Subcutaneous adipose tissue (tissue), 4 donors: ENCODE data around the gene RETREG1. TPM values are rescaled to one million over a fixed set of nuclear protein-coding genes. Genes with fewer than 3 reads are reported as not detected.

Source experiments
- total RNA-seq, 4 donors: library from RNA; depleted of rRNA; stranded (reverse); fragments of >200 nt; gene quantifications; one replicate each; pipeline ENCODE4 v1.1.0, GENCODE V29; 2016
- TF ChIP-seq, protein P1 (sequence below): fragments of 450-650 bp; IDR thresholded peaks from one replicate; pipeline ENCODE4 v1.5.1; 2016; ENCODE audit warnings: low read depth, mild to moderate bottlenecking, control low read depth, antibody characterized with exemption, moderate library complexity

Gene RETREG1
- total RNA-seq, 4 donors from 2014 or later: 71.0 to 131 (median 91.7) TPM

DNA sequence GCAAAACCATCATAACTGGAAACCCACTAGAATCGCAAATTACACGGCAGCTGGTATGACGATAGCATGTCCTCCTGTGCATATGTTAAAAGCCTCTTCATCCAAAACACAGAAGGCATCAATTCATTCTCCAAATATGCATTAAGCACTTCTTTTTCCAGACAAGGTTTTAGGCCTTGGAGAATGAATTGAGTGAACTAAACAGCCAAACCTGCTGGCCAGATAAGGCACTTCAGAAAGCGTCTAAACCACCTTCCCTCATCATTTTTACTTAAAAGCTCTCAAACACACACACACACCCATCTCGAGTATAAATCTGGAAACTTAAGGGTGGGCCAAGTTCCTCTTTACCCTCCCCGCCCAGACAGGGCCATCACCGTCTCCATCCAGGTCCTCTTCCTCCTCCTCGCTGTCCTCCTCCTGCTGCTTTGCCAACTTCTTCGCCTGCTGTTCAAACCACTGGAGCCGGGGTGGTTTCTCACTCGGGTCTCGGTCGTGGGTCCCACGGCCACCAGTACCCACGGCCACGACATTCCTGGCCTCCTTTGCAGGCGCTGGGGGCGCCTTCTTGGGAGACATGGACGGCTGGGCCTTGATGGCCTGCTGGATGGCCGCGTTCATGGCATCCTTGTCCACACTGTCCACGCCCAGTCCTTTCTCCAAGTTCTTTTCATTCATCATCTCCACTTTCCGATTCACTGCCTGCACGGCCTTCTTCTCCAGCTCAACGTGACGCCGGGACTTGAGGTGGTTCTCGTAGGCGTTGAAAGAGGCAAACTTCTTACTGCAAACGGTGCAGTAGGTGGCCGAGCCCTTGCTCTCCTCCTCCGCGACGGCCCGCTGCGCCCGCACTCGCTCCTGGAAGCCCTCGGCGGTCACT lies 151.9 kb downstream of the RETREG1 start:
- TF ChIP-seq, protein P1, sequence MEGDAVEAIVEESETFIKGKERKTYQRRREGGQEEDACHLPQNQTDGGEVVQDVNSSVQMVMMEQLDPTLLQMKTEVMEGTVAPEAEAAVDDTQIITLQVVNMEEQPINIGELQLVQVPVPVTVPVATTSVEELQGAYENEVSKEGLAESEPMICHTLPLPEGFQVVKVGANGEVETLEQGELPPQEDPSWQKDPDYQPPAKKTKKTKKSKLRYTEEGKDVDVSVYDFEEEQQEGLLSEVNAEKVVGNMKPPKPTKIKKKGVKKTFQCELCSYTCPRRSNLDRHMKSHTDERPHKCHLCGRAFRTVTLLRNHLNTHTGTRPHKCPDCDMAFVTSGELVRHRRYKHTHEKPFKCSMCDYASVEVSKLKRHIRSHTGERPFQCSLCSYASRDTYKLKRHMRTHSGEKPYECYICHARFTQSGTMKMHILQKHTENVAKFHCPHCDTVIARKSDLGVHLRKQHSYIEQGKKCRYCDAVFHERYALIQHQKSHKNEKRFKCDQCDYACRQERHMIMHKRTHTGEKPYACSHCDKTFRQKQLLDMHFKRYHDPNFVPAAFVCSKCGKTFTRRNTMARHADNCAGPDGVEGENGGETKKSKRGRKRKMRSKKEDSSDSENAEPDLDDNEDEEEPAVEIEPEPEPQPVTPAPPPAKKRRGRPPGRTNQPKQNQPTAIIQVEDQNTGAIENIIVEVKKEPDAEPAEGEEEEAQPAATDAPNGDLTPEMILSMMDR: no peak

DNA sequence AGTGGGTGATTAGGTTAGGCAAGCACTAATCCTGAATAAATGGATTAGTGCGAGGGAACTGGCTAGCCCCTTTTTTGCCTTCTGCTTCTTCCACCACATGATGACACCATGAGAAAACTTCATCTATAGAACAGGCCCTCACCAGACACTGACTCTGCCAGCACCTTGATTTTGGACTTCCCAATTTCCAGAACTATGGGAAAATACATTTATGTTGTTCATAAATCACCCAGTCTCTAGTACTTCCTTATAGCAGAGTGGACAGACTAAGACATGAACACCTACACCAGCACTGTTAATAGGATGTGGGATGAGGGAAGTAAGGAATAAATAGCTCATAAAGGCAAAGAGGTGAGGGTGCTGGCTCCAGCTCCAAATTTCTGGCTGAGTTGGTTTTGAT lies 152.6 kb downstream of the RETREG1 start:
- TF ChIP-seq, protein P1: no peak

DNA sequence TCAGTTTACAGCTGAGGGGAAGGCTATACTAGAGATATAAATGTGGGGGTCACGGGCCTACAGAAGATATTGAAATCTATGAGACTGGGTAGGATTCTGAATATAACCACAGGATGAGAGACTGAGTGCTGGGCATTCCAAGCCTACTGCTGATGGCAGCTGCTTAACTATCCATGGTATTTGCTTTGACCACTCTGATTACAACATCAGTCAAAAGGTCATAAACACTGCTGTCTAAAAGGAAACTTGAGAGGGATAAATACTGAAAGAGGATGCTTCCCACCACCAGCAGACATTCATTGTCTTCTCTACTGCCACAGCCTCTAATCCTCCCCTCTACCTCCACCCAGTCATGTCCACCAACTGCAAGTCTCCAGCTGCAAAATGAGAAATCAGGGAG lies 155.0 kb downstream of the RETREG1 start:
- TF ChIP-seq, protein P1: no peak

DNA sequence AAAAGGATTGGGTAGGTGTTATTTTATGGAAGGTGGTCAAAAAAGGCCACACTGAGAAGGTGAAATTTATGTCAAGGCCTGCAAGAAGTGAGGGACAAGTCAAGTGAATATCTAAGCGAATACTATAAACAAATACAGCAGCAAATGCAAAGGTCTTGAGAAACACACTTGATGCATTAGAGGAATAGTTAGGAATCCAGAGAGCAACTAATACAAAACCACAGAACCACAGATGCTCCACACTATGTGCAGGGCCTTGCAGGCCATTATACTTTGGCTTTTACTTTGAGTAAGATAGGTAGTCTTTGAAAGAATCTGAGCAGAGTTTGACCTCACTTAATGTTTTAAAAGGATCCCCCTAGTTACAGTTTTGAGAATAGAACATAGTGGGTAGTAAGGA lies 155.8 kb downstream of the RETREG1 start:
- TF ChIP-seq, protein P1: no peak

DNA sequence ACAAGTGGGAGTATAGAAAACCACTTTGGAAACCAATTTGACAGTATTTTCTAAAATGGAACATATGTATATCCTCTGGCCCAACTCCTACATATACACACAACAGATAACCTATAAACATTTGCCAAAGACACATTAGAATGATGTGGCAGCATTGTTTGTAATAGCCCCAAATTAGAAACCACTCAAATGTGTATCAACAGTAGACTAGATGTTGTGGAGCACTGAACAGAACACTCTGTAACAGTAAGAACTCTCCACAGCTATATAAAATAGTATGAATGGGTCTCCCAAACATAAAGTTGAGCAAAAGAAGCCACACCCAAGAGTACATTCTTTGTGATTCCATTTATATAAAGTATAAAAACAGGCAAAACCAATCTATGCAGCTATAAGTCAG lies 157.3 kb downstream of the RETREG1 start:
- TF ChIP-seq, protein P1: no peak

DNA sequence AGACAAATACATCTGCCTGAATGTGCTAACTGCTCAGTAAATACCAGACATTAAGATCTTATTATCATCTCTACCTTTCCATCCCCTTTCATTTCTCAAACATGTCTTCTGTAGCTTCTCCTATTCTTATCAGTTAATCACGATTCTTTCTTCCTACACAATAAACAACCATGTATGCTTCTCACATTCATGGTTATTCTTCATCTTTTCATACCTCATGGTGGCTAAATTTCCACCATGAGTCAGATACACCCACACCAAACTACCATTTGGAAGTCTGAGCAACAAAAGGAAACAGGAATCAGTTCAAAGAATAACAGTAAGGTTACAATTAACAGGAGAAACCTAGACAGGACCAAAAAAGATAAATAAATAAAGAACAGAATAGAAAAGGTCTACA lies 158.9 kb downstream of the RETREG1 start:
- TF ChIP-seq, protein P1: no peak

DNA sequence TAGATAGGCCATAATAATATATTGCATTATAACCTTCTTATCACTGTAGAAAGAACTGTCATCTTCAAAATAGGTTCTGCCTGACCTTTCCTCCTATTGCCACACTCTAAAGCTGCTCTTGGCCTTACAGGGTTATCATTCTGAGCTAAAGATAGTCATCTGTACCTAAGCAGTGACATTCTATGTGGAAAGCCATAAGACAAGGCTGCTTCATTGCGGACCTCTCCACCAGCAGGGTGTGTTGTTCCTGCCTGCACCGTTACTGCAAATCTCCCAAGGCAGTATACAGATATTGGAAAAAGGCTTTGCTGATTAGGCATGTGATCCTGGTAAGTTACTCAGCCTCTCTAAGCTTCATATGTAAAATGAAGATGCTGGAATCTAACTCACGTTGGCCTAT lies 159.3 kb downstream of the RETREG1 start:
- TF ChIP-seq, protein P1: no peak
